ENCODE results near the gene CORO2B. TPM values are rescaled to one million over a fixed set of nuclear protein-coding genes. Genes with fewer than 3 reads are reported as not detected.

Gene CORO2B
- total RNA-seq, 4 donors from 2014 or later: 3.1 to 9.6 (median 8.6) TPM

DNA sequence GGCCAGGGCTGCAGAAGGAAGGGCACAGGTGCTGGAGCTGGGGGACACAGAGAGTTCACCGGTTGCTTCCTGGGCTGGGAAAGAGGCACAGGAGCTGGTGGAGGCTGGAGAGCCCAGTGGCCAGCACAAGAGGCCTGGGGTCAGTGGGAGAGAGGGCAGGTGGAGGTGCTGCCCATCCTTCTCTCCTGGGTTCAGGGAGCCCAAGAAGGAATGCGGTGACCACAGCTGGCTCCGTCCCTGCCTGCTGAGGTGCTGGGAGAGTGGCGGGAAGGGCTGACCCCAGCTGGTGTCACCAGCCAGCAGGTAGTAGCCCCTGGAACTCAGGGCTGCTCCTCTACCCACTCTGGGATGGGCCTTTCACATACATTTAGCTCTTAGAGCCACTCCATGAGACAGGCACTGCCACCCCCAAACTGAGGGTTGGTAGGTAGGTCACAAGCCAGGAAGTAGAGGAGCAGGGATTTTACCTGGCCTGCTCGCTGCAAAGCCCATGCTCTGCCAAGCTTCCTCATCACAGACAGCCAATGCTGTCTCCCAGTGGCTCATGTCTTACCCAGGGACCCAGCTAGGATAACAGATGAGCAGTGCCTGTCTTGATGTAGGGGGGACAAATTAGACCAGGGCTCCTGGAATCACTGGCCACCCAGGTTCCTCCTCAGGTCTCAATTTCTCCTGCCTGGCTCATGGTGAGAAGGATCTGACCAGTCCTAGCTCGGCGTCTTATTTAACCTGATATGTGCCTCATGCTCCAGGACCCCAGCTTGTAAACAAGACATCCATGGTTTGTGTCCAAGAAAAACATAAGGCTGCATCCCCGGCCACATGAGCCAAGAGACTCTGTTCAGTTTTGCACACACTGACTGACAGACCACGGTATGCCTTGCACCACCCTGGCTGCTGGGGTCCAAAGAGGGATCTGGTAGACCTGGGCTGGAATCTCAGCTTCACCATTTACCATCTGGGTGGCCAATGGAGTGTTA lies 119.2 kb downstream of the CORO2B start:
- no peaks in the 10 kb centered on the region for H3K9me3 ChIP-seq
- H3K4me1 ChIP-seq: peaks cover 0 to 16% of the 10 kb centered on the region in 2 donors
- no peaks in the 10 kb centered on the region for H3K36me3 ChIP-seq
- no peak for DNase-seq
- intact Hi-C loops (cut with DNase I): no loop called here
- TF ChIP-seq, protein P1, sequence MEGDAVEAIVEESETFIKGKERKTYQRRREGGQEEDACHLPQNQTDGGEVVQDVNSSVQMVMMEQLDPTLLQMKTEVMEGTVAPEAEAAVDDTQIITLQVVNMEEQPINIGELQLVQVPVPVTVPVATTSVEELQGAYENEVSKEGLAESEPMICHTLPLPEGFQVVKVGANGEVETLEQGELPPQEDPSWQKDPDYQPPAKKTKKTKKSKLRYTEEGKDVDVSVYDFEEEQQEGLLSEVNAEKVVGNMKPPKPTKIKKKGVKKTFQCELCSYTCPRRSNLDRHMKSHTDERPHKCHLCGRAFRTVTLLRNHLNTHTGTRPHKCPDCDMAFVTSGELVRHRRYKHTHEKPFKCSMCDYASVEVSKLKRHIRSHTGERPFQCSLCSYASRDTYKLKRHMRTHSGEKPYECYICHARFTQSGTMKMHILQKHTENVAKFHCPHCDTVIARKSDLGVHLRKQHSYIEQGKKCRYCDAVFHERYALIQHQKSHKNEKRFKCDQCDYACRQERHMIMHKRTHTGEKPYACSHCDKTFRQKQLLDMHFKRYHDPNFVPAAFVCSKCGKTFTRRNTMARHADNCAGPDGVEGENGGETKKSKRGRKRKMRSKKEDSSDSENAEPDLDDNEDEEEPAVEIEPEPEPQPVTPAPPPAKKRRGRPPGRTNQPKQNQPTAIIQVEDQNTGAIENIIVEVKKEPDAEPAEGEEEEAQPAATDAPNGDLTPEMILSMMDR (IDR thresholded peaks at IDR 0.05): no peak
- TF ChIP-seq POLR2A (IDR thresholded peaks at IDR 0.05): no peak
- no peak overlapping the region for H3K27ac ChIP-seq
- 78 to 85% methylated on average over 7 to 9 of the region's 9 CpGs for WGBS, 2 donors
- no peak overlapping the region for H3K4me3 ChIP-seq (replicated peaks in 1 of 3)
- no peaks in the 10 kb centered on the region for H3K27me3 ChIP-seq

- intact Hi-C loops (cut with DNase I): no loop called here
- no peak overlapping the region for H3K27ac ChIP-seq
- WGBS, 2 donors: 78 to 81% methylated on average over 5 of the region's 5 CpGs
- no peak for DNase-seq
- no peaks in the 10 kb centered on the region for H3K27me3 ChIP-seq
- TF ChIP-seq, protein P1 (IDR thresholded peaks at IDR 0.05): no peak
- no peak for TF ChIP-seq POLR2A (IDR thresholded peaks at IDR 0.05)
- H3K9me3 ChIP-seq: no peaks in the 10 kb centered on the region
- H3K4me1 ChIP-seq: peaks cover 0 to 16% of the 10 kb centered on the region in 2 donors
- H3K4me3 ChIP-seq (replicated peaks in 1 of 3): no peak overlapping the region
- H3K36me3 ChIP-seq: no peaks in the 10 kb centered on the region
Measured at GRCh38 chr15:68698708-68699107, 119.9 kb downstream of the CORO2B start.

- H3K27ac ChIP-seq: no peak overlapping the region
- H3K4me3 ChIP-seq (replicated peaks in 1 of 3): no peak overlapping the region
- 84 to 87% methylated on average over 12 of the region's 12 CpGs for WGBS, 2 donors
- H3K4me1 ChIP-seq: peaks cover 0 to 19% of the 10 kb centered on the region in 2 donors
- H3K36me3 ChIP-seq: no peaks in the 10 kb centered on the region
- H3K9me3 ChIP-seq: no peaks in the 10 kb centered on the region
- H3K27me3 ChIP-seq: no peaks in the 10 kb centered on the region
- intact Hi-C loops (cut with DNase I): no loop called here
- TF ChIP-seq, protein P1 (IDR thresholded peaks at IDR 0.05): no peak
- TF ChIP-seq POLR2A (IDR thresholded peaks at IDR 0.05): no peak
- no peak for DNase-seq
Measured at GRCh38 chr15:68699124-68699880, 120.5 kb downstream of the CORO2B start.

GRCh38 chr15:68699881-68700454 lies 121.2 kb downstream of the CORO2B start:
- DNase-seq: peak; percentile 15 to 17
- TF ChIP-seq POLR2A (IDR thresholded peaks at IDR 0.05): no peak
- TF ChIP-seq, protein P1 (IDR thresholded peaks at IDR 0.05): no peak
- 62 to 86% methylated on average over 8 to 11 of the region's 12 CpGs for WGBS, 2 donors
- Histone ChIP-seq H3K36me3 (no peaks in the 10 kb centered on the region), H3K4me3 (replicated peaks in 1 of 3) (no peak overlapping the region), H3K27ac (peak overlapping the region in 1 of 3 donors; percentile 36), H3K27me3 (no peaks in the 10 kb centered on the region), H3K9me3 (no peaks in the 10 kb centered on the region), H3K4me1 (peaks cover 0 to 26% of the 10 kb centered on the region in 2 donors)
- intact Hi-C loops (cut with DNase I): no loop called here

Data from thyroid gland (tissue), 4 donors.